Mucosa of rectum (tissue), 2 donors: ENCODE measurements around the gene PRTFDC1.

Experiments
- H3K27ac ChIP-seq, 2 donors: one replicate each; pipeline ENCODE4 v1.7.0; 2013; ENCODE audit warnings: inconsistent platforms in 2 of 2, low read depth in 2 of 2, low read length in 2 of 2
- H3K27me3 ChIP-seq, 2 donors: one replicate each; pipeline ENCODE4 v1.7.0; 2013; ENCODE audit warnings: low read length in 2 of 2; ENCODE audit not compliant: control insufficient read depth in 2 of 2, insufficient read depth in 2 of 2
- H3K36me3 ChIP-seq, 2 donors: one replicate each; pipeline ENCODE4 v1.7.0; 2013; ENCODE audit warnings: low read length in 2 of 2; ENCODE audit not compliant: control insufficient read depth in 2 of 2, insufficient read depth in 2 of 2
- H3K4me1 ChIP-seq, 2 donors: one replicate each; pipeline ENCODE4 v1.7.0; 2013; ENCODE audit warnings: low read length in 2 of 2, mild to moderate bottlenecking in 1 of 2; ENCODE audit not compliant: control insufficient read depth in 2 of 2, insufficient read depth in 2 of 2
- H3K4me3 ChIP-seq, 2 donors: one replicate each; pipeline ENCODE4 v1.7.0; 2013; ENCODE audit warnings: low read length in 2 of 2
- H3K9ac ChIP-seq, 2 donors: one replicate each; pipeline ENCODE4 v1.7.0; 2013; ENCODE audit warnings: low read length in 2 of 2, low read depth in 1 of 2, mild to moderate bottlenecking in 1 of 2
- H3K9me3 ChIP-seq, 2 donors: one replicate each; pipeline ENCODE4 v1.7.0; 2013; ENCODE audit warnings: low read length in 2 of 2; ENCODE audit not compliant: control insufficient read depth in 2 of 2
- donor health status: healthy.
- donor health status: Normal muscosa, but diverticular disease.

PRTFDC1 gene, protein sequence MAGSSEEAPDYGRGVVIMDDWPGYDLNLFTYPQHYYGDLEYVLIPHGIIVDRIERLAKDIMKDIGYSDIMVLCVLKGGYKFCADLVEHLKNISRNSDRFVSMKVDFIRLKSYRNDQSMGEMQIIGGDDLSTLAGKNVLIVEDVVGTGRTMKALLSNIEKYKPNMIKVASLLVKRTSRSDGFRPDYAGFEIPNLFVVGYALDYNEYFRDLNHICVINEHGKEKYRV

DNA sequence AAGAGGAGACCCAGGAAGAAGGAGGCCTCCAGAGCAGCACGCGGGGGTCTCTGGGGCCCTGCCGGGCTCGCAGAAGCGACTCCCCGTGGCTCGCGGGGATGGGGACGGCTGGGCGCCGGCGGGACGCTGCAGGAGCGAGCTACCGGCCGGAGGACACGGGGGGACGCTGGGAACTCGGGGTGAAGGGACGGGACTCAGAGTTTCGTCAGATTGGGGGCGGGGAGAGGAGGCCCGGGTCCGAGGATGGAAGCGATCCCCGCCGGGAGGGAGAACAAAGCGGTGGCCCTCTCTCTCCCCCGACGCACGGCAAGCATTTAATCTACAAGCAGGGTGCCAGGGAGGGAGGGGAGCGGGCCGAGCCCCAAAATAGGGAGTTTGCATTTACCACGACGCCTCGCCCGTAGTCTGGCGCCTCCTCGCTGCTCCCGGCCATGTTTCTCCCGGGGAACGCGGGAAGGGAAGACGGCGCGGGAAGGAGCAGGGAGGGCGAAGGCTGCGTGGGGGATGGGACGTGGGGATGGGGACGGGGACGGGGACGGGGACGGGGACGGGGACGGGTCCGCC is at the start of gene PRTFDC1:
TSS of gene PRTFDC1 (minus strand) at position 464 of the 564 bp plus-strand sequence. CDS start at position 433, 31 bp downstream.
- peak within 1 kb of the TSS; percentile 71 to 76 for H3K9ac ChIP-seq
- no peaks in the 10 kb centered on the region for H3K27me3 ChIP-seq
- no peaks in the 10 kb centered on the region for H3K9me3 ChIP-seq
- peak within 1 kb of the TSS; percentile 65 to 78 for H3K4me3 ChIP-seq
- peak within 1 kb of the TSS; percentile 60 to 68 for H3K27ac ChIP-seq
- peaks cover 11% of the 10 kb centered on the region in 2 donors for H3K4me1 ChIP-seq
- H3K36me3 ChIP-seq = no peaks in the 10 kb centered on the region

DNA sequence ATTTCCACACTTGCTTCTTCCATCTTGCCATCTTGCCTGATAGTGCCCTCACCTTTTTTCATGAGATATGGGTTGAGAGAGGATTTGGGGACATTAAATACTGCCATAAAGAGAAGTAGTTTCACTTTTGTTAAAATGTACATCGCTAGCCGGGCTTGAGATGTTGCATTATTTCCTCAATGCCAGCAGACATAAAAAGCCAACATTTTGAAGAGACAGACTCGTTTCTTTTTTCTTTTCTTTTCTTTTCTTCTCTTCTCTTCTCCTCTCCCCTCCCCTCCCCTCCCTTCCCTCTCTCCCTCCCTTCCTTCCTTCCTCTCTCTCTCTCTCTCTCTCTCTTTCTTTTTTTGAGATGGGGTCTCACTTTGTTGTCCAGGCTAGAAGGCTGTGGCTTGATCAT is 45.6 kb upstream of the PRTFDC1 start:
- Histone ChIP-seq H3K36me3 (no peaks in the 10 kb centered on the region), H3K9me3 (peaks cover 0 to 2% of the 10 kb centered on the region in 2 donors), H3K4me3 (no peak overlapping the region), H3K9ac (no peak overlapping the region), H3K27ac (no peak overlapping the region), H3K27me3 (no peaks in the 10 kb centered on the region), H3K4me1 (no peaks in the 10 kb centered on the region)

DNA sequence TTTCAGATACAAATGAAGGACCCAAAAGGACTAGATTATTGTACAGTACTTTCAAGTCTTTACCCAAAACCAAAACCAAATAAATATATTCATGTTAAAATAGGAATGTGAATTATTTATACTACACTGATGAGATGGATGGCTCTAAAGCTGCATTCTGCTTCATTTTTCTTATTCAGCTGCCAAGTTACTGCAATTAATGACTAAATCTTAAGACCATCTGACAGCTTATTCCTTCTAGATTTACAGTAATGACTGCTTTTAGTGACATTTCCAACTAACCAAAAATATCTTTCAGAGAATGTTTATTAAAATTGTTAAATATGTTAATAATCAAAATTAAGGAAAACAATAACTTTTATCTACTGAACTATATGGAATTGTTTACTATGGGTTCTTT is 42.7 kb upstream of the PRTFDC1 start:
- Histone ChIP-seq H3K27me3 (no peaks in the 10 kb centered on the region), H3K4me1 (no peaks in the 10 kb centered on the region), H3K4me3 (no peak overlapping the region)

GRCh38 chr10:24993237-24993958 is 41.0 kb upstream of the PRTFDC1 start:
- H3K4me1 ChIP-seq = no peaks in the 10 kb centered on the region
- H3K36me3 ChIP-seq = no peaks in the 10 kb centered on the region
- no peaks in the 10 kb centered on the region for H3K27me3 ChIP-seq
- no peak overlapping the region for H3K27ac ChIP-seq
- no peak overlapping the region for H3K4me3 ChIP-seq
- H3K9ac ChIP-seq = no peak overlapping the region
- no peaks in the 10 kb centered on the region for H3K9me3 ChIP-seq

More for the DNA sequence above, 42.7 kb upstream of the PRTFDC1 start:
- Histone ChIP-seq H3K9me3 (no peaks in the 10 kb centered on the region), H3K36me3 (no peaks in the 10 kb centered on the region), H3K9ac (no peak overlapping the region), H3K27ac (no peak overlapping the region)

DNA sequence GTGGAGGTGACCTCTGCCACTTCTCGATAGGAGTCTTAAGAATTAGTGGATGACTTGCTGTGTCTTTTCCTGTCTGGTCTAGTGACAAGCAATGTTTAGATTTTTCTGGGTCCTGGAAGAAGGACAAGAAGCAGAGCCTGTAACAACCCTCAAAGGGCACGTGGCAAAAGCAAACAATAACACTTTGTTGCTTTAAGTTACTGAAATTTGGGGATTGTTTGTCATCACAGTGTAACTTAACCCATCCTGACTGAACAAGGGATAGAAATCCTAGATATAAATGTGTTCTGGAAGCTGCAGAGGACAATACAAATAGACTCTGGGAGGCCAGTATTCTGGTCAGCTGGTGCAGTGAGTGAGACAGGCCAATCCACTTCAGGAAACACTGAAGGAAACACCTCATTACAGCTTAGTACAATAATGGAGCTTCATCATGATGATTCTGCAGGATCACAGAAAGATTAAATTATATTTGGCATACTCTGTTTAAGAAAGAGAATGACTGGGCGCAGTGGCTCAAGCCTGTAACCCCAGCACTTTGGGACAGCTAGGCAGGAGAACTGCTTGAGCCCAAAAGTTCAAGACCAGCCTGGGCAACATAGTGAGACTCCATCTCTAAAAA is 40.2 kb upstream of the PRTFDC1 start:
- H3K27me3 ChIP-seq = no peaks in the 10 kb centered on the region
- no peaks in the 10 kb centered on the region for H3K36me3 ChIP-seq
- H3K9ac ChIP-seq = no peak overlapping the region
- H3K4me3 ChIP-seq = no peak overlapping the region
- H3K4me1 ChIP-seq = no peaks in the 10 kb centered on the region
- H3K27ac ChIP-seq = no peak overlapping the region
- H3K9me3 ChIP-seq = no peaks in the 10 kb centered on the region

DNA sequence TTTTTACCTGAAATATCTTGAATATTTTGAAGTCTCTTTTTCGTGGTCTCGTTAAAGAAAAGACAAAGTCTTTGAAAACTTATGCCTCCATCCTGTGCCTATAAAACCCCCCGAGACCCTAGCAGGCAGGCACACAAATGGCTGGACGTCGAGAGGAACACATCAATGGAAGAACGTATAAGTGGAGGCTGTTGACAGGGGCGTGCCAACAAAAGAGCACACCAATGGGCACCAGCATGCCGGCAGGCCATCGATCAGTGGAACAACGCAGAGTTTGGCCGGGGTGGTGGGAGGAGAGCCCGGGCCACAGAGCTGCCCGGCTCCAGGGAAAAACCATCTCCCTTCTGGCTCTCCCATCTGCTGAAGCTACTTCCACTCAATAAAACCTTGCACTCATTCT is 38.9 kb upstream of the PRTFDC1 start:
- no peak overlapping the region for H3K27ac ChIP-seq
- H3K9me3 ChIP-seq = no peaks in the 10 kb centered on the region
- H3K4me1 ChIP-seq = no peaks in the 10 kb centered on the region
- no peak overlapping the region for H3K9ac ChIP-seq
- no peak overlapping the region for H3K4me3 ChIP-seq
- no peaks in the 10 kb centered on the region for H3K27me3 ChIP-seq
- H3K36me3 ChIP-seq = no peaks in the 10 kb centered on the region

GRCh38 chr10:24989867-24990266 is 37.5 kb upstream of the PRTFDC1 start:
- Histone ChIP-seq H3K9me3 (no peaks in the 10 kb centered on the region), H3K4me3 (no peak overlapping the region), H3K9ac (no peak overlapping the region), H3K27me3 (no peaks in the 10 kb centered on the region), H3K36me3 (no peaks in the 10 kb centered on the region), H3K27ac (no peak overlapping the region), H3K4me1 (no peaks in the 10 kb centered on the region)

GRCh38 chr10:24988831-24989640 is 36.6 kb upstream of the PRTFDC1 start:
- Histone ChIP-seq H3K27me3 (no peaks in the 10 kb centered on the region), H3K4me1 (no peaks in the 10 kb centered on the region), H3K9ac (no peak overlapping the region), H3K36me3 (no peaks in the 10 kb centered on the region), H3K27ac (no peak overlapping the region), H3K9me3 (no peaks in the 10 kb centered on the region), H3K4me3 (no peak overlapping the region)

DNA sequence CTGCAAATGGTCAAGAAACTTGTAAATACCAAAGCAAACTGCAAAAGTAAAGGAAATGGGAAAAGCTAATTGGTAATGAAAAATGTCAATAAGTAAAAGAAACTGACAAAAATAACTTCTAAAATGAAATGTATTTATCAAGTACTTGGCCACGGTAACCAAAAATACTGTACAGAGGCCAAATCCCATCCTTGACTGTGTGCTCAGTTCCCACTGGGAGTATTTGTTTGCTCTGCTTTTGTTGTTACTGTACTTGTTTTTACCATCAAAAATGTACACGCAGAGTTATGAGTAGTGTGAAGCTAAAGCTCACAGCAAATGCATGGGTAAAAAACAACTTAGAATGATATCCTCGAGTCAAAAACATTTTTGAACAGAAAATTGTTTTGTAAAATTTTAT is 32.5 kb upstream of the PRTFDC1 start:
- H3K27ac ChIP-seq = no peak overlapping the region
- no peaks in the 10 kb centered on the region for H3K9me3 ChIP-seq
- no peaks in the 10 kb centered on the region for H3K27me3 ChIP-seq
- no peak overlapping the region for H3K9ac ChIP-seq
- H3K36me3 ChIP-seq = no peaks in the 10 kb centered on the region
- no peak overlapping the region for H3K4me3 ChIP-seq
- no peaks in the 10 kb centered on the region for H3K4me1 ChIP-seq
